CD4-positive, alpha-beta T cell (primary cell): ENCODE results near the gene PGM1. TPM values are rescaled to one million over a fixed set of nuclear protein-coding genes. Genes with fewer than 3 reads are reported as not detected.

Source experiments
- ATAC-seq: fragments of 200-7000 bp; cut with Tn5 transposase; one replicate; pipeline ENCODE4 v1.10.0; 2022; ENCODE audit warnings: mild to moderate bottlenecking; ENCODE audit not compliant: poor library complexity
- CTCF ChIA-PET: fragments of 350-600 bp; sonication (Branson Sonifier 250); formaldehyde crosslinking; loops from one replicate; lab custom pipeline; 2021; ENCODE audit warnings: antibody characterized with exemption, inconsistent platforms; lab: Charles Lee
- POLR2A ChIA-PET: fragments of 350-600 bp; sonication (Branson Sonifier 250); formaldehyde crosslinking; loops from one replicate; lab custom pipeline; 2021; ENCODE audit warnings: antibody characterized with exemption, inconsistent platforms; lab: Charles Lee
- DNase-seq, 14 experiments: peaks; one replicate each; pipeline ENCODE4 v3.0.0-alpha.2; 2013 to 2020; ENCODE audit warnings: mixed read lengths in 2 of 14
- H3K27ac ChIP-seq, 2 donors: one replicate each; pipeline versions ENCODE4 v1.5.1 to v1.7.0; 2013; ENCODE audit warnings: low read length in 2 of 2, low read depth in 1 of 2, mild to moderate bottlenecking in 1 of 2
- H3K27me3 ChIP-seq, 2 experiments: 1 replicate in 1 of 2; 2 replicates in 1 of 2; pipeline versions ENCODE4 v1.6.1 to v1.7.0; 2013; ENCODE audit warnings: low read length in 2 of 2, control low read depth in 1 of 2, mild to moderate bottlenecking in 1 of 2, moderate library complexity in 1 of 2; ENCODE audit not compliant: insufficient read depth in 2 of 2, control insufficient read depth in 1 of 2
- H3K36me3 ChIP-seq: one replicate; pipeline ENCODE4 v1.6.1; 2013; ENCODE audit warnings: low read length, control low read depth; ENCODE audit not compliant: insufficient read depth
- H3K4me1 ChIP-seq: one replicate; pipeline ENCODE4 v1.6.1; 2013; ENCODE audit warnings: low read length, control low read depth; ENCODE audit not compliant: insufficient read depth
- H3K4me3 ChIP-seq: one replicate; pipeline ENCODE4 v1.5.1; 2013; ENCODE audit warnings: mild to moderate bottlenecking, low read length, moderate library complexity
- H3K9me3 ChIP-seq, 2 experiments: 1 replicate in 1 of 2; 2 replicates in 1 of 2; pipeline versions ENCODE4 v1.6.1 to v1.7.0; 2013; ENCODE audit warnings: low read length in 2 of 2, mild to moderate bottlenecking in 2 of 2, control low read depth in 1 of 2, moderate library complexity in 1 of 2; ENCODE audit not compliant: control insufficient read depth in 1 of 2, insufficient read depth in 1 of 2
- H3K27ac Mint-ChIP-seq: one replicate; pipeline ENCODE4 v1.8.0; 2020; ENCODE audit warnings: mixed read lengths
- H3K27me3 Mint-ChIP-seq: one replicate; pipeline ENCODE4 v1.8.0; 2021; ENCODE audit warnings: mixed read lengths
- H3K36me3 Mint-ChIP-seq: one replicate; pipeline ENCODE4 v1.8.0; 2021; ENCODE audit warnings: low read depth, mixed read lengths
- H3K4me1 Mint-ChIP-seq: one replicate; pipeline ENCODE4 v1.8.0; 2021; ENCODE audit warnings: low read depth, mixed read lengths
- H3K4me3 Mint-ChIP-seq: one replicate; pipeline ENCODE4 v1.8.0; 2020; ENCODE audit warnings: mild to moderate bottlenecking, mixed read lengths
- H3K9me3 Mint-ChIP-seq: one replicate; pipeline ENCODE4 v1.8.0; 2020; ENCODE audit warnings: mixed read lengths
- CTCF ChIP-seq: fragments of 200-600 bp; IDR thresholded peaks from one replicate; pipeline ENCODE4 v1.8.0; 2022; ENCODE audit warnings: antibody characterized with exemption, mild to moderate bottlenecking
- intact Hi-C, 2 experiments: fragments of 100-400 bp; cut with DNase I in 1 of 2; cut with micrococcal nuclease in 1 of 2; formaldehyde crosslinking; loops; one replicate each; pipeline versions ENCODE4 v1.15.1 to v1.9.0; 2023 to 2025; cut with DNase I, micrococcal nuclease
- total RNA-seq, 174 experiments: library from RNA in 2 of 174; stranded (reverse) in 2 of 174; gene quantifications; one replicate each; pipeline ENCODE4 v1.2.3 and lab custom pipeline; 2021 to 2026

PGM1 gene
- total RNA-seq, 2 experiments from 2014 or later = 5.4 to 5.6 TPM

GRCh38 chr1:63592536-63593302, 492 bp upstream of the PGM1 start:
- H3K36me3 Mint-ChIP-seq = peaks cover 14% of the 10 kb centered on the region
- ChIA-PET CTCF (interaction anchor here (1.3 to 1.7 kb wide), 2 partner anchors 17 to 32 kb away, joined by 3 to 5 read pairs; no protein-coding TSS in a partner anchor), POLR2A (interaction anchor here (0.6 to 1.7 kb wide), 12 partner anchors 10 to 1828 kb away, joined by 3 to 10 read pairs (median 3); partner anchors contain the start of genes ATG4C, EFCAB7, ITGB3BP and JAK1)
- no peak for TF ChIP-seq CTCF
- ATAC-seq = no peak
- H3K9me3 ChIP-seq = no peaks in the 10 kb centered on the region
- no peaks in the 10 kb centered on the region for H3K36me3 ChIP-seq
- no peaks in the 10 kb centered on the region for H3K27me3 ChIP-seq
- H3K27ac ChIP-seq = peak overlapping the region; percentile 64 to 66
- peaks cover 45% of the 10 kb centered on the region for H3K4me1 Mint-ChIP-seq
- H3K27ac Mint-ChIP-seq = peak overlapping the region; percentile 99
- peak overlapping the region; percentile 99 for H3K4me3 Mint-ChIP-seq
- intact Hi-C loops = loop anchor here in 1 of 2 experiments (1.0 to 10.0 kb wide), 2 partner anchors 225 to 1472 kb away; partner anchors contain the start of gene ALG6
- H3K9me3 Mint-ChIP-seq = no peaks in the 10 kb centered on the region
- H3K27me3 Mint-ChIP-seq = no peaks in the 10 kb centered on the region
- peak overlapping the region; percentile 87 for H3K4me3 ChIP-seq
- peak in 1 of 14 experiments; percentile 7 for DNase-seq
- peaks cover 21% of the 10 kb centered on the region for H3K4me1 ChIP-seq

GRCh38 chr1:63593886-63594605, 835 bp downstream of the PGM1 start:
- no peaks in the 10 kb centered on the region for H3K36me3 ChIP-seq
- Mint-ChIP-seq H3K27me3 (no peaks in the 10 kb centered on the region), H3K4me1 (peaks cover 45% of the 10 kb centered on the region), H3K27ac (peak overlapping the region; percentile 99), H3K9me3 (no peaks in the 10 kb centered on the region), H3K4me3 (peak overlapping the region; percentile 99), H3K36me3 (peaks cover 14% of the 10 kb centered on the region)
- peak overlapping the region; percentile 87 for H3K4me3 ChIP-seq
- intact Hi-C loops = loop anchor here (1.0 to 10.0 kb wide), 4 partner anchors 19 to 1471 kb away; partner anchors contain the start of gene ALG6 (in 1 of the 2)
- peak overlapping the region; percentile 82 to 87 for H3K27ac ChIP-seq
- TF ChIP-seq CTCF = no peak
- H3K27me3 ChIP-seq = no peaks in the 10 kb centered on the region
- peaks cover 21% of the 10 kb centered on the region for H3K4me1 ChIP-seq
- H3K9me3 ChIP-seq = no peaks in the 10 kb centered on the region
- peak; percentile 45 to 91 (median 68) for DNase-seq
- ChIA-PET CTCF (interaction anchor here (1.7 kb wide), 1 partner anchor 18 kb away, joined by 5 read pairs; no protein-coding TSS in a partner anchor), POLR2A (interaction anchor here (0.6 to 1.7 kb wide), 10 partner anchors 12 to 1826 kb away, joined by 3 to 10 read pairs (median 4); partner anchors contain the start of genes ATG4C, JAK1, LEPR and LEPROT)
- ATAC-seq = peak; percentile 63

- peaks cover 45% of the 10 kb centered on the region for H3K4me1 Mint-ChIP-seq
- no peak for TF ChIP-seq CTCF
- H3K4me1 ChIP-seq = peaks cover 21% of the 10 kb centered on the region
- intact Hi-C loops = loop anchor here in 1 of 2 experiments (2.0 to 10.0 kb wide), 2 partner anchors 71 to 1469 kb away; no protein-coding TSS in a partner anchor
- no peaks in the 10 kb centered on the region for H3K9me3 ChIP-seq
- no peaks in the 10 kb centered on the region for H3K9me3 Mint-ChIP-seq
- DNase-seq (no peak), ATAC-seq (no peak)
- H3K27ac ChIP-seq = no peak overlapping the region
- peaks cover 14% of the 10 kb centered on the region for H3K36me3 Mint-ChIP-seq
- H3K27me3 Mint-ChIP-seq = no peaks in the 10 kb centered on the region
- no peaks in the 10 kb centered on the region for H3K36me3 ChIP-seq
- peak overlapping the region; percentile 80 for H3K4me3 Mint-ChIP-seq
- H3K27me3 ChIP-seq = no peaks in the 10 kb centered on the region
- no peak overlapping the region for H3K27ac Mint-ChIP-seq
- CTCF ChIA-PET = no interaction called here
- POLR2A ChIA-PET = no interaction called here
- no peak overlapping the region for H3K4me3 ChIP-seq
These were observed 2.2 kb downstream of the PGM1 start for GRCh38 chr1:63595435-63595834.
